Ishikawa (cell line): Measurements from ENCODE around the gene BIRC2.

Experiments used
- CEBPB ChIP-seq: IDR thresholded peaks from 2 replicates; pipeline ENCODE4 v1.6.1; 2012
- CREB1 ChIP-seq: IDR thresholded peaks from 2 replicates; pipeline ENCODE4 v1.6.1; 2012; ENCODE audit warnings: low read depth
- EGR1 ChIP-seq: IDR thresholded peaks from 2 replicates; pipeline ENCODE4 v1.6.1; 2012
- EP300 ChIP-seq: IDR thresholded peaks from 2 replicates; pipeline ENCODE4 v1.6.1; 2012; ENCODE audit warnings: borderline replicate concordance
- FOXM1 ChIP-seq: IDR thresholded peaks from 2 replicates; pipeline ENCODE4 v1.6.1; 2012; ENCODE audit warnings: low read depth, borderline replicate concordance
- NFIC ChIP-seq: IDR thresholded peaks from 2 replicates; pipeline ENCODE4 v1.6.1; 2012
- RAD21 ChIP-seq: IDR thresholded peaks from 2 replicates; pipeline ENCODE4 v1.6.1; 2012; ENCODE audit warnings: low read depth
- TAF1 ChIP-seq: IDR thresholded peaks from 2 replicates; pipeline ENCODE4 v1.6.1; 2012; ENCODE audit warnings: low read depth, mild to moderate bottlenecking
- TCF12 ChIP-seq: IDR thresholded peaks from 2 replicates; pipeline ENCODE4 v1.6.1; 2012; ENCODE audit warnings: low read depth
- TEAD4 ChIP-seq: IDR thresholded peaks from 2 replicates; pipeline ENCODE4 v1.6.1; 2012
- YY1 ChIP-seq: IDR thresholded peaks from 2 replicates; pipeline ENCODE4 v1.6.1; 2012; ENCODE audit warnings: low read depth
- ZBTB7A ChIP-seq: IDR thresholded peaks from 2 replicates; pipeline ENCODE4 v1.6.1; 2012; ENCODE audit warnings: low read depth
- TF ChIP-seq, protein P1 (sequence below): IDR thresholded peaks from 2 replicates; pipeline ENCODE4 v1.6.1; 2012; ENCODE audit warnings: low read depth, mild to moderate bottlenecking
- TF ChIP-seq, protein P2 (sequence below): IDR thresholded peaks from 2 replicates; pipeline ENCODE4 v1.6.1; 2012
- TF ChIP-seq, protein P3 (sequence below): IDR thresholded peaks from 2 replicates; pipeline ENCODE4 v1.6.1; 2012

BIRC2 gene

DNA sequence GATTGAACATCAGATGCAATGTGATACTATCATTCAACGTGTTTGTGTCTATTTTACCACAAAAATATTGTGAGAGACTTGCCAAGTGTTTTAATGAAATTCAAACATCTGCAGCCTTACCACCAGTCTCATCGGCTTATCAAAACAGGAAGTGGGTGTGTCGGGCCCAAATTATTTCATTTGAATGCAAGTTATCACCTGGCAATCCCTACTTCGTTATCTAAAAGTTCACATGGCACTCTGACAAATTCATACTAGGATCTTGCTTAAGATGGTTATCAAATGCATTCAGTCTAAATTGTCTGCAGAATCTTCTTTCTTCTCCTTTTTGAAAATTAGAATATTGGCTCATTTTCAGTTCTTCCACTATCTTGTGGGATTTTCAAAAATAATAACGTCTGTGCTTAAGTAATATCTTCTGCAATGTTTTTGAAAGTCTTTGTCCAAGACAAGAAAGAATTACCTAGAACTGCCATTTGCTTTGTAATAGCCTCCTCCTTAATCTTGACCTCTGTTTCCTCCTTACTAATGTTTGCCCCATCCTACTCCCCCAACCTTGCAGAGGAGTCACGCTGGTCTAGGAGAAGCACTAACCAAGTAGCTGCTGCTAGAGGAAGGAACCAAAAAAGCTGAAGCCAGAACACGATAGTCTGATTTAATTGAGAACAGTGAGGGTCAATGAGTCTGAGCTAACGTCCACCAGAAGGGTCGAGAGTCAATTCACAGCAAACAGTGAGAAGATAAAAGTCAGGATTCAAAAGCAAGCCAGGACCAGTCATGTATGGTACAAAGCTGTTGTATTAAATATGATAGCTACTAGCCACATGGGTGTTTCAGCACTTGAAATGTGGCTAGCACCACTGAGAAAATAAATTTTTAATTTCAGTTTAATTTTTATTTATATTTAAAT, 39.9 kb upstream of the BIRC2 start:
- TF ChIP-seq, protein P1, sequence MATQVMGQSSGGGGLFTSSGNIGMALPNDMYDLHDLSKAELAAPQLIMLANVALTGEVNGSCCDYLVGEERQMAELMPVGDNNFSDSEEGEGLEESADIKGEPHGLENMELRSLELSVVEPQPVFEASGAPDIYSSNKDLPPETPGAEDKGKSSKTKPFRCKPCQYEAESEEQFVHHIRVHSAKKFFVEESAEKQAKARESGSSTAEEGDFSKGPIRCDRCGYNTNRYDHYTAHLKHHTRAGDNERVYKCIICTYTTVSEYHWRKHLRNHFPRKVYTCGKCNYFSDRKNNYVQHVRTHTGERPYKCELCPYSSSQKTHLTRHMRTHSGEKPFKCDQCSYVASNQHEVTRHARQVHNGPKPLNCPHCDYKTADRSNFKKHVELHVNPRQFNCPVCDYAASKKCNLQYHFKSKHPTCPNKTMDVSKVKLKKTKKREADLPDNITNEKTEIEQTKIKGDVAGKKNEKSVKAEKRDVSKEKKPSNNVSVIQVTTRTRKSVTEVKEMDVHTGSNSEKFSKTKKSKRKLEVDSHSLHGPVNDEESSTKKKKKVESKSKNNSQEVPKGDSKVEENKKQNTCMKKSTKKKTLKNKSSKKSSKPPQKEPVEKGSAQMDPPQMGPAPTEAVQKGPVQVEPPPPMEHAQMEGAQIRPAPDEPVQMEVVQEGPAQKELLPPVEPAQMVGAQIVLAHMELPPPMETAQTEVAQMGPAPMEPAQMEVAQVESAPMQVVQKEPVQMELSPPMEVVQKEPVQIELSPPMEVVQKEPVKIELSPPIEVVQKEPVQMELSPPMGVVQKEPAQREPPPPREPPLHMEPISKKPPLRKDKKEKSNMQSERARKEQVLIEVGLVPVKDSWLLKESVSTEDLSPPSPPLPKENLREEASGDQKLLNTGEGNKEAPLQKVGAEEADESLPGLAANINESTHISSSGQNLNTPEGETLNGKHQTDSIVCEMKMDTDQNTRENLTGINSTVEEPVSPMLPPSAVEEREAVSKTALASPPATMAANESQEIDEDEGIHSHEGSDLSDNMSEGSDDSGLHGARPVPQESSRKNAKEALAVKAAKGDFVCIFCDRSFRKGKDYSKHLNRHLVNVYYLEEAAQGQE: peak; percentile 58
- no peak for TF ChIP-seq TAF1
- TF ChIP-seq EGR1: no peak

DNA sequence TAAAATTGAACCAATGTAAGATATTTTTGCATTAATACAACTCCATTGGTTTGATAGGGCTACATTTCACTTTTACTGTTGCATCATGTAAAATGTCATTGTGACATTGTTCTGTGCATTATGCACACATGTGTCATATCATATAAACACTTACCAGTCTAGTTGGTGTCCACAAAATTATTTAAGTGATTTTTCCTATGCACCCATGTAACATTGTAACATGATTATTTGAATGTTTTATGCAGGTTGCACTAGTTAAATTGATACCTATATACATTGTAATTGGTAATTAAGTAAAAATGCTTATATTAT, 39.3 kb upstream of the BIRC2 start:
- TF ChIP-seq, protein P2, sequence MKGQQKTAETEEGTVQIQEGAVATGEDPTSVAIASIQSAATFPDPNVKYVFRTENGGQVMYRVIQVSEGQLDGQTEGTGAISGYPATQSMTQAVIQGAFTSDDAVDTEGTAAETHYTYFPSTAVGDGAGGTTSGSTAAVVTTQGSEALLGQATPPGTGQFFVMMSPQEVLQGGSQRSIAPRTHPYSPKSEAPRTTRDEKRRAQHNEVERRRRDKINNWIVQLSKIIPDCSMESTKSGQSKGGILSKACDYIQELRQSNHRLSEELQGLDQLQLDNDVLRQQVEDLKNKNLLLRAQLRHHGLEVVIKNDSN: no peak
- no peak for TF ChIP-seq TAF1
- TF ChIP-seq FOXM1: no peak
- TF ChIP-seq EP300: no peak
- no peak for TF ChIP-seq RAD21
- no peak for TF ChIP-seq YY1
- no peak for TF ChIP-seq TEAD4
- TF ChIP-seq EGR1: no peak
- no peak for TF ChIP-seq NFIC
- no peak for TF ChIP-seq TCF12
- TF ChIP-seq, protein P3, sequence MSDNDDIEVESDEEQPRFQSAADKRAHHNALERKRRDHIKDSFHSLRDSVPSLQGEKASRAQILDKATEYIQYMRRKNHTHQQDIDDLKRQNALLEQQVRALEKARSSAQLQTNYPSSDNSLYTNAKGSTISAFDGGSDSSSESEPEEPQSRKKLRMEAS: no peak
- TF ChIP-seq CEBPB: no peak
- TF ChIP-seq, protein P1: no peak
- TF ChIP-seq ZBTB7A: no peak
- TF ChIP-seq CREB1: no peak

DNA sequence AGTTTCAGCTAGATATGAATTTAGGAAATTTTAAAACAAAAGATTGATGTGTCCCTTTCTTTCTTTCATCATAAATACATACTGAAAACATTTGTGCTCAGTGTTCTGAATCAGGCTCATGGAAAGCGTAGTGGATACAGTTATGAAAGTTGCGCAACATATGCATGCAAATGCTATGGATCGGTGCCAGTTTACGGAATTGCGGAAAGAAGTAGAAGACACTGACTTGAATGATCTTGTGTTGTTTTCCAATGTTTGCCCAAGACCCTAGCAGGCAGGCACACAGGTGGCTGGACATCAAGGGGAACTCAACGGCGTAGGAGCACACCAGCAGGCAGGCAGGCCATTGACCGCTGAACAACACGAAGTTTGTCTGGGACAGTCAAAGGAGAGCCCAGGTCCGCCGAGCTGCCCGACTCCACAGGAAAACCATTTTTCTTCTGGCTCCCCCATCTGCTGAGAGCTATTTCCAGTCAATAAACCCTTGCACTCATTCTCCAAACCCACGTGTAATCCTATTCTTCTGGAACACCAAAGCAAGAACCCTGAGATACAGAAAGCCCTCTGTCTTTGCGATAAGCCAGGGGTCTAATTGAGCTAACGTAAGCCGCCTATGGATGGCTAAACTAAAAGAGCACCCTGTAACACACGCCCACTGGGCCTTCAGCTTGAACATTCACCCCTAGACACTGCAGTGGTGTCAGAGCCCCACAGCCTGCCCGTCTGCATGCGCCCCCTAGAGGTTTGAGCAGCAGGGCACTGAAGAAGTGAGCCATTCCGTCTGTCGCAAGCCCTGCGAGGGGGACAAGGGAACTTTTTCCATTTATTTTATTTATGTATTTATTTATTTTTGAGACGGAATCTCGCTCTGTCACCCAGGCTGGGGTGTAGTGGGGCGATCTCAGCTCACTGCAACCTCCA, 37.1 kb upstream of the BIRC2 start:
- TF ChIP-seq CEBPB (peak; percentile 91), NFIC (no peak)

DNA sequence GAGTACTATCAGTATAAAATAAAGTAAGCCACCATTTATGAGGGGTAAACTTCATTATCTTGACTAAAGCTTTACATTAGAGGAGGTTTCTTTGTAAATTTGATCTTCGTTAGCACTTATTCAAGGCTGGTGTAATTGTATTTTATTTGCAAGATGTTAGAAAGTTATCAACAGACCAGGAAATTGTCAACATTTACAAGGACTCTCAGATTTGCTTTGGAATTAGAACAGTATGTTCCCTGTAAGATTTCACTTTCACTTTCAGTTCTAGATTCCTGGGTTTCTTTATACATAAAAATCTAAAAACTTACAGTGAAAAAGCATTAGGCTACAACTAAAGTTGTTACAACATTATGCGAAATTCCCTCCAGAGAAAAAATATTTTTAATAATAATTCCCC, 34.3 kb upstream of the BIRC2 start:
- no peak for TF ChIP-seq FOXM1
- no peak for TF ChIP-seq TAF1
- TF ChIP-seq, protein P1: no peak
- TF ChIP-seq, protein P2: no peak
